Brain microvascular endothelial cell (primary cell): ENCODE measurements around the gene EXOC1.
A peak's percentile ranks its signal among the peaks of the same experiment; 100 is the strongest.

ENCODE experiments used
- DNase-seq: peaks from one replicate; pipeline ENCODE4 v3.0.0-alpha.2; 2020
- H3K27ac ChIP-seq: fragments of 250-450 bp; sonication (Bioruptor Pico); 2 replicates; pipeline ENCODE4 v1.5.1; 2020; ENCODE audit warnings: mild to moderate bottlenecking, moderate library complexity
- H3K27me3 ChIP-seq: fragments of 250-450 bp; sonication (Bioruptor Pico); replicated peaks from 2 replicates; pipeline ENCODE4 v1.5.1; 2020; ENCODE audit warnings: mild to moderate bottlenecking
- H3K36me3 ChIP-seq: fragments of 250-450 bp; sonication (Bioruptor Pico); replicated peaks from 2 replicates; pipeline ENCODE4 v1.5.1; 2020; ENCODE audit warnings: mild to moderate bottlenecking
- H3K4me3 ChIP-seq: 2 replicates; pipeline ENCODE4 v1.5.1; 2011; ENCODE audit warnings: low read depth, mild to moderate bottlenecking, control low read depth, low read length, moderate library complexity
- in situ Hi-C: cut with HindIII; loops from 2 replicates; pipeline ENCODE4 v1.10.0; 2017; ENCODE audit warnings: low sequenced_read_pairs, low pct_ligation_motif_present
- TF ChIP-seq, protein P1 (sequence below): IDR thresholded peaks from 2 replicates; pipeline ENCODE4 v1.5.1; 2011; ENCODE audit warnings: low read depth, mild to moderate bottlenecking, moderate library complexity, low read length, control low read depth, inconsistent platforms; ENCODE audit errors: missing control alignments

The EXOC1 gene, protein sequence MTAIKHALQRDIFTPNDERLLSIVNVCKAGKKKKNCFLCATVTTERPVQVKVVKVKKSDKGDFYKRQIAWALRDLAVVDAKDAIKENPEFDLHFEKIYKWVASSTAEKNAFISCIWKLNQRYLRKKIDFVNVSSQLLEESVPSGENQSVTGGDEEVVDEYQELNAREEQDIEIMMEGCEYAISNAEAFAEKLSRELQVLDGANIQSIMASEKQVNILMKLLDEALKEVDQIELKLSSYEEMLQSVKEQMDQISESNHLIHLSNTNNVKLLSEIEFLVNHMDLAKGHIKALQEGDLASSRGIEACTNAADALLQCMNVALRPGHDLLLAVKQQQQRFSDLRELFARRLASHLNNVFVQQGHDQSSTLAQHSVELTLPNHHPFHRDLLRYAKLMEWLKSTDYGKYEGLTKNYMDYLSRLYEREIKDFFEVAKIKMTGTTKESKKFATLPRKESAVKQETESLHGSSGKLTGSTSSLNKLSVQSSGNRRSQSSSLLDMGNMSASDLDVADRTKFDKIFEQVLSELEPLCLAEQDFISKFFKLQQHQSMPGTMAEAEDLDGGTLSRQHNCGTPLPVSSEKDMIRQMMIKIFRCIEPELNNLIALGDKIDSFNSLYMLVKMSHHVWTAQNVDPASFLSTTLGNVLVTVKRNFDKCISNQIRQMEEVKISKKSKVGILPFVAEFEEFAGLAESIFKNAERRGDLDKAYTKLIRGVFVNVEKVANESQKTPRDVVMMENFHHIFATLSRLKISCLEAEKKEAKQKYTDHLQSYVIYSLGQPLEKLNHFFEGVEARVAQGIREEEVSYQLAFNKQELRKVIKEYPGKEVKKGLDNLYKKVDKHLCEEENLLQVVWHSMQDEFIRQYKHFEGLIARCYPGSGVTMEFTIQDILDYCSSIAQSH

DNA sequence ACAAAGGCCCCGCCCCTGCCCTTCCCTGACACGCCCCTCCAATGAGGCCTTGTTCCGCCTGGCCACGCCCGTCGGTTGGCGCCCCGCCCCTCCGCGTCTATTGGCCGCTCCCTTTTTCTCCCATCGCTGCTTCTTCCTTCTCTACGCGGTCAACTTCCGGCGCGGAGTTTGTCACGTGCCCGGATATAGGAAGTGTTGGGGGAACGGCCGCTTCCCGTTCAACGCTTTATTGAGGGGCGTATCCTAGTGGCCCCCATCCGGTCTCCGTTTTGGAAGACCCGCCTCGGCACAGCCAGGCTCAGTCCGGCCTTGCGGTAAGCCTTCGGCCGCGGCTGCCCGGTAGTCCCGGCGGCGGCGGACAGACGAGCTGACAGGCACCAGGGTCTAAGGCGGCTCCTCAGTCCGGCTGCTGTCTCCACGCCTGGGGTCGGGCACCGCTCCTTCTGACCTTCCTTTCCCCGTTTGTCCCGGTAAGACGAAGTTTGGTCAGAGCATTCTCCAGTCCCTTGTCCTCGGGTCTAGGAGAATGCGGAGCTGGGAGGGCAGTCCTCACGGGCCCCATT lies at the start of gene EXOC1:
Gene EXOC1, plus strand, starts transcription at position 165 of the 563 bp plus-strand sequence. CDS start 4,676 bp downstream, outside the sequence.
- peak within 1 kb of the TSS; percentile 90 for H3K4me3 ChIP-seq
- H3K27me3 ChIP-seq = no peaks in the 10 kb centered on the region
- in situ Hi-C loops = no loop called here
- H3K36me3 ChIP-seq = no peaks in the 10 kb centered on the region
- peak; percentile 97 for DNase-seq
- TF ChIP-seq, protein P1, sequence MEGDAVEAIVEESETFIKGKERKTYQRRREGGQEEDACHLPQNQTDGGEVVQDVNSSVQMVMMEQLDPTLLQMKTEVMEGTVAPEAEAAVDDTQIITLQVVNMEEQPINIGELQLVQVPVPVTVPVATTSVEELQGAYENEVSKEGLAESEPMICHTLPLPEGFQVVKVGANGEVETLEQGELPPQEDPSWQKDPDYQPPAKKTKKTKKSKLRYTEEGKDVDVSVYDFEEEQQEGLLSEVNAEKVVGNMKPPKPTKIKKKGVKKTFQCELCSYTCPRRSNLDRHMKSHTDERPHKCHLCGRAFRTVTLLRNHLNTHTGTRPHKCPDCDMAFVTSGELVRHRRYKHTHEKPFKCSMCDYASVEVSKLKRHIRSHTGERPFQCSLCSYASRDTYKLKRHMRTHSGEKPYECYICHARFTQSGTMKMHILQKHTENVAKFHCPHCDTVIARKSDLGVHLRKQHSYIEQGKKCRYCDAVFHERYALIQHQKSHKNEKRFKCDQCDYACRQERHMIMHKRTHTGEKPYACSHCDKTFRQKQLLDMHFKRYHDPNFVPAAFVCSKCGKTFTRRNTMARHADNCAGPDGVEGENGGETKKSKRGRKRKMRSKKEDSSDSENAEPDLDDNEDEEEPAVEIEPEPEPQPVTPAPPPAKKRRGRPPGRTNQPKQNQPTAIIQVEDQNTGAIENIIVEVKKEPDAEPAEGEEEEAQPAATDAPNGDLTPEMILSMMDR = no peak
- peak within 1 kb of the TSS; percentile 58 for H3K27ac ChIP-seq

DNA sequence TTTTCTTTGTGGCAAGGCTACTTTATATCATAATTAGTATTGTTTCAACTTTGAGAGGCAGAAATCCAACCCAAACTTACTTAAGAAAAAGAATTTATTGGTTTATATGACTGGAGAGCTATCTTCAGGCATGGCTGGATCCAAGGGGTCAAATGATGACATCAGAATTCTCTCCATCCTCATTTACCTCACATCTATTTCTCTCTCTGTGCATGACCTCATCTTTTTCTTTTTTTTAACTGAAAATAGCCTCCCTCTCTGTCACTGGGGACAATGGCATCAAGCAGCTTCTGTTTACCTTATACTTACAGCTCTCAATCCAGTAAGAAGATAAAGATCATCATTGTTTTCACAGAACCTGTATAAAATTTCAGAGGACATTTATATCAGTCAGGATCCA lies 45.9 kb upstream of the EXOC1 start:
- TF ChIP-seq, protein P1 = no peak
- in situ Hi-C loops = no loop called here
- Histone ChIP-seq H3K27me3 (no peaks in the 10 kb centered on the region), H3K4me3 (no peak overlapping the region), H3K36me3 (no peaks in the 10 kb centered on the region), H3K27ac (no peak overlapping the region)
- no peak for DNase-seq

DNA sequence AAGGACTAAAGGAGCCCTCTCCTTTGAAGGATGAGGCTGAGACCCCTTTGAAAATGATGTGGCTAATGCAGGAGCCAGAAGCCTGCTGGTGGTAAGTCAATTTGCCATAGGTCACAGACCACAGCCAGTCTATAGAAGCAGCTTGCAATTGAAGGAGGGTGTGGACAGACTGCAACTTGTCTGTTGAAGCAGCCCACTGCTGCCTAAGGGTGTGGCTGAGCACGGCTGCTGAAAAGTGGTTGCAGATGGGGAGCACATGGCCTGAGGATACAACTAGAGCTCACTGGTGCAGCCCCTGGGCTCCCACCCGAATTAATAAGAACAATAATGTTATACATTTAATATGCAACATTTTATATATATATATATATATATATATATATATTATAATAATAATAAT lies 45.3 kb upstream of the EXOC1 start:
- TF ChIP-seq, protein P1 = no peak
- in situ Hi-C loops = no loop called here
- no peak for DNase-seq

DNA sequence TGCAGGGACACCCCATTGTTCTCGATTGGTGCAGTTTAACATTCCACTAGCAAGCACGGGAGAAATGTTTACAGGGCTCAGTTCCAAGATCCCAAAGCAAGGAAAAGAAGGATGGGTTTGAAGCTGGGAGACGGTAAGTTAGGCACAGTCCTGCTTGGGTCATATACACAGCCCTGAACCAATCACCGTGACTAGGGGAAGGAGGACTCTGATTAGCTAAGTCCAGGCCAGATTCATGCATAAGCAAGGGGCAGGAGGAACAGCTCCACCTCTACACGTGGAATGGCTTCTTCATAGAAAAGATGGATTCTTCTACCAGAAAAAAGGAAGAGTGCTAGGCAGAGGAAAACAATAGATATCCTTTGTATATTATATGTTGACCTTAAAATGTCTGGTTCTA lies 44.8 kb upstream of the EXOC1 start:
- DNase-seq = no peak
- in situ Hi-C loops = no loop called here
- TF ChIP-seq, protein P1 = no peak

More for the DNA sequence above, 45.3 kb upstream of the EXOC1 start:
- no peak overlapping the region for H3K27ac ChIP-seq
- H3K4me3 ChIP-seq = no peak overlapping the region
- no peaks in the 10 kb centered on the region for H3K27me3 ChIP-seq
- no peaks in the 10 kb centered on the region for H3K36me3 ChIP-seq

DNA sequence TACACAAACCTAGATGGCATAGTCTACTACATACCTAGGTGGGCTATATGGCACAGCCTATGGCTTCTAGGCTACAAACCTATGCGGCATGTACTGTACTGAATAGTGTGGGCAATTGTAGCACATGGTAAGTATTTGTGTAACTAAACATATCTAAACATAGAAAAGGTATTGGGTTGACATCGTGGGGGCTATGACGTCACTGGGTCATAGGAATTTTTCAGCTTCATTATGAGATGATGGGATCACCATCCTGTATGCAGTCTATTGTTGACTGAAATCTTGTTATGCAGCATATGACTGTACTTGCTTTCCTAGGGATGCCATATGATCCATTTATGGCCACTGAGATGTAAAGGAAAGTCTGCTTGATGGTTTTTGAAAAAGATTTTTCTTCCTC lies 35.8 kb upstream of the EXOC1 start:
- no peak for DNase-seq
- Histone ChIP-seq H3K36me3 (no peaks in the 10 kb centered on the region), H3K4me3 (no peak overlapping the region), H3K27ac (no peak overlapping the region), H3K27me3 (no peaks in the 10 kb centered on the region)
- in situ Hi-C loops = no loop called here
- TF ChIP-seq, protein P1 = no peak

More for the DNA sequence above, 44.8 kb upstream of the EXOC1 start:
- Histone ChIP-seq H3K27ac (no peak overlapping the region), H3K27me3 (no peaks in the 10 kb centered on the region), H3K36me3 (no peaks in the 10 kb centered on the region), H3K4me3 (no peak overlapping the region)
